GM12875 (cell line): ENCODE results near the gene TNK1.
"Not testable (repeated sequence)": the region's sequence is repeated elsewhere in the genome, so short reads cannot be mapped to it uniquely, and the experiment has no call there.

Source experiments
- H3K4me3 ChIP-seq: one replicate; pipeline ENCODE4 v1.5.1; 2011; ENCODE audit warnings: low read depth, low read length, control low read depth
- CTCF ChIP-seq: IDR thresholded peaks from 2 replicates; pipeline ENCODE4 v1.5.1; 2011; ENCODE audit warnings: low read depth, mild to moderate bottlenecking, control low read depth, inconsistent platforms, low read length, moderate library complexity, borderline replicate concordance; ENCODE audit not compliant: insufficient read depth

Gene TNK1

GRCh38 chr17:7357381-7357780 is 23.5 kb upstream of the TNK1 start:
- H3K4me3 ChIP-seq: no peak overlapping the region
- TF ChIP-seq CTCF: no peak

- H3K4me3 ChIP-seq: no peak overlapping the region
- no peak for TF ChIP-seq CTCF
Observed at GRCh38 chr17:7361906-7362305, 19.0 kb upstream of the TNK1 start.

GRCh38 chr17:7363311-7363710 is 17.6 kb upstream of the TNK1 start:
- no peak overlapping the region for H3K4me3 ChIP-seq
- no peak for TF ChIP-seq CTCF

- H3K4me3 ChIP-seq: not testable (repeated sequence)
Observed at GRCh38 chr17:7365963-7366362, 14.9 kb upstream of the TNK1 start.

GRCh38 chr17:7367083-7367482 is 13.8 kb upstream of the TNK1 start:
- H3K4me3 ChIP-seq: no peak overlapping the region
- no peak for TF ChIP-seq CTCF

GRCh38 chr17:7367918-7368598 is 12.8 kb upstream of the TNK1 start:
- no peak for TF ChIP-seq CTCF
- no peak overlapping the region for H3K4me3 ChIP-seq

GRCh38 chr17:7368599-7368994 is 12.3 kb upstream of the TNK1 start:
- not testable (repeated sequence) for H3K4me3 ChIP-seq

- TF ChIP-seq CTCF: no peak
- no peak overlapping the region for H3K4me3 ChIP-seq
Observed at GRCh38 chr17:7369825-7370224, 11.1 kb upstream of the TNK1 start.
